CD4-positive, CD25-positive, alpha-beta regulatory T cell (primary cell): ENCODE data around the gene SDHAF3. TPM values are rescaled to one million over a fixed set of nuclear protein-coding genes. Genes with fewer than 3 reads are reported as not detected.
"Not testable (repeated sequence)": the region's sequence is repeated elsewhere in the genome, so short reads cannot be mapped to it uniquely, and the experiment has no call there.

Experiments used
- ATAC-seq, 2 donors: fragments of 150-1000 bp; cut with Tn5 transposase; one replicate each; pipeline ENCODE4 v1.10.0; 2021; ENCODE audit warnings: low read depth in 2 of 2, moderate number of reproducible peaks in 2 of 2, moderate library complexity in 1 of 2
- DNase-seq, 3 donors: peaks; one replicate each; pipeline versions ENCODE4 v3.0.0 to v3.0.0-alpha.2; 2012 to 2022; ENCODE audit warnings: mixed read lengths in 1 of 3
- H3K27ac ChIP-seq: one replicate; pipeline ENCODE4 v1.7.0; 2013; ENCODE audit warnings: mild to moderate bottlenecking, low read length; ENCODE audit not compliant: insufficient read depth, poor library complexity, severe bottlenecking
- H3K27me3 ChIP-seq: one replicate; pipeline ENCODE4 v1.7.0; 2013; ENCODE audit warnings: low read length; ENCODE audit not compliant: control insufficient read depth, insufficient read depth
- H3K36me3 ChIP-seq: one replicate; pipeline ENCODE4 v1.7.0; 2013; ENCODE audit warnings: mild to moderate bottlenecking, low read length, moderate library complexity; ENCODE audit not compliant: control insufficient read depth, insufficient read depth
- H3K4me1 ChIP-seq: 2 replicates; pipeline ENCODE4 v1.7.0; 2013; ENCODE audit warnings: mild to moderate bottlenecking, low read length; ENCODE audit not compliant: insufficient read depth, control insufficient read depth, poor library complexity, severe bottlenecking
- H3K4me3 ChIP-seq: one replicate; pipeline ENCODE4 v1.7.0; 2013; ENCODE audit warnings: low read depth, mild to moderate bottlenecking, low read length, moderate library complexity
- H3K9me3 ChIP-seq, 2 experiments: 1 replicate in 1 of 2; 2 replicates in 1 of 2; pipeline ENCODE4 v1.7.0; 2013; ENCODE audit warnings: low read length in 2 of 2, mild to moderate bottlenecking in 1 of 2, moderate library complexity in 1 of 2; ENCODE audit not compliant: control insufficient read depth in 2 of 2
- H3K27ac Mint-ChIP-seq, 3 donors: one replicate each; pipeline ENCODE4 v1.8.0; 2020 to 2022; ENCODE audit warnings: mild to moderate bottlenecking in 3 of 3, mixed read lengths in 3 of 3, moderate library complexity in 2 of 3
- H3K27me3 Mint-ChIP-seq: one replicate; pipeline ENCODE4 v1.8.0; 2022; ENCODE audit warnings: mild to moderate bottlenecking, mixed read lengths
- H3K36me3 Mint-ChIP-seq: one replicate; pipeline ENCODE4 v1.8.0; 2020; ENCODE audit warnings: mixed read lengths
- H3K4me1 Mint-ChIP-seq, 4 donors: one replicate each; pipeline ENCODE4 v1.8.0; 2020 to 2022; ENCODE audit warnings: mixed read lengths in 4 of 4, mild to moderate bottlenecking in 1 of 4
- H3K4me3 Mint-ChIP-seq, 4 donors: one replicate each; pipeline ENCODE4 v1.8.0; 2020 to 2022; ENCODE audit warnings: mild to moderate bottlenecking in 4 of 4, mixed read lengths in 4 of 4, moderate library complexity in 3 of 4
- H3K9me3 Mint-ChIP-seq, 7 donors: one replicate each; pipeline ENCODE4 v1.8.0; 2020 to 2022; ENCODE audit warnings: mixed read lengths in 7 of 7, mild to moderate bottlenecking in 3 of 7, moderate library complexity in 2 of 7
- polyA plus RNA-seq, 4 donors: library from polyadenylated mRNA; unstranded; fragments of 300-500 nt; fragmentation: Illumina TruSeq; gene quantifications; one replicate each; pipeline ENCODE4 v1.2.3, GENCODE V29; 2021
- total RNA-seq: library from RNA; stranded (reverse); gene quantifications from one replicate; pipeline ENCODE4 v1.2.3, GENCODE V29; 2022

SDHAF3 gene
- total RNA-seq (9.8 TPM), polyA plus RNA-seq (10 to 100 TPM; 33.7 to 50.9 (median 41.1) TPM)

GRCh38 chr7:97117372-97118188, at the start of gene SDHAF3:
Gene SDHAF3 (plus strand): TSS chr7:97117698. CDS start chr7:97117724, 26 bp downstream.
- Mint-ChIP-seq H3K27me3 (peaks cover 9% of the 10 kb centered on the region), H3K36me3 (peaks cover 6% of the 10 kb centered on the region), H3K4me3 (peak within 1 kb of the TSS; percentile 94 to 97 (median 96)), H3K4me1 (peaks cover 30 to 57% (median 37%) of the 10 kb centered on the region in 4 donors), H3K27ac (peak within 1 kb of the TSS; percentile 91 to 97 (median 96)), H3K9me3 (peaks cover 0 to 7% (median 2%) of the 10 kb centered on the region in 7 donors)
- Histone ChIP-seq H3K4me1 (peaks cover 16% of the 10 kb centered on the region), H3K4me3 (peak within 1 kb of the TSS; percentile 98), H3K9me3 (no peaks in the 10 kb centered on the region), H3K27ac (peak within 1 kb of the TSS; percentile 73), H3K36me3 (no peaks in the 10 kb centered on the region), H3K27me3 (no peaks in the 10 kb centered on the region)
- ATAC-seq (peak; percentile 95), DNase-seq (peak; percentile 94 to 99 (median 98))

- H3K4me1 ChIP-seq, ATAC-seq, H3K27ac Mint-ChIP-seq, H3K4me3 ChIP-seq, H3K27me3 ChIP-seq, H3K9me3 ChIP-seq, H3K36me3 ChIP-seq, DNase-seq, H3K36me3 Mint-ChIP-seq, H3K4me1 Mint-ChIP-seq, H3K9me3 Mint-ChIP-seq, H3K4me3 Mint-ChIP-seq, H3K27ac ChIP-seq, H3K27me3 Mint-ChIP-seq: not testable (repeated sequence)
These were observed 45.5 kb upstream of the SDHAF3 start for GRCh38 chr7:97072025-97072424.

- H3K27ac Mint-ChIP-seq = no peak overlapping the region
- H3K4me3 Mint-ChIP-seq = no peak overlapping the region
- Histone ChIP-seq H3K4me3 (no peak overlapping the region), H3K27me3 (no peaks in the 10 kb centered on the region), H3K4me1 (no peaks in the 10 kb centered on the region), H3K27ac (no peak overlapping the region), H3K36me3 (no peaks in the 10 kb centered on the region), H3K9me3 (no peaks in the 10 kb centered on the region)
- DNase-seq (no peak), ATAC-seq (no peak)
- peaks cover 14% of the 10 kb centered on the region for H3K27me3 Mint-ChIP-seq
- H3K36me3 Mint-ChIP-seq = no peaks in the 10 kb centered on the region
- H3K9me3 Mint-ChIP-seq = peaks cover 0 to 3% (median 0%) of the 10 kb centered on the region in 7 donors
- no peaks in the 10 kb centered on the region for H3K4me1 Mint-ChIP-seq
These were observed 41.6 kb upstream of the SDHAF3 start for GRCh38 chr7:97075928-97076327.

GRCh38 chr7:97078023-97078969, 39.2 kb upstream of the SDHAF3 start:
- Mint-ChIP-seq H3K9me3 (peaks cover 0 to 3% (median 0%) of the 10 kb centered on the region in 7 donors), H3K4me3 (no peak overlapping the region), H3K27me3 (peaks cover 27% of the 10 kb centered on the region), H3K27ac (no peak overlapping the region), H3K36me3 (no peaks in the 10 kb centered on the region), H3K4me1 (no peaks in the 10 kb centered on the region)
- Histone ChIP-seq H3K36me3 (no peaks in the 10 kb centered on the region), H3K4me3 (no peak overlapping the region), H3K27ac (no peak overlapping the region), H3K9me3 (no peaks in the 10 kb centered on the region), H3K4me1 (no peaks in the 10 kb centered on the region), H3K27me3 (peaks cover 6% of the 10 kb centered on the region)
- DNase-seq (no peak), ATAC-seq (no peak)

GRCh38 chr7:97079300-97079699, 38.2 kb upstream of the SDHAF3 start:
- H3K27me3 Mint-ChIP-seq = peaks cover 27% of the 10 kb centered on the region
- H3K36me3 Mint-ChIP-seq = no peaks in the 10 kb centered on the region
- no peak for DNase-seq
- Histone ChIP-seq H3K27ac (no peak overlapping the region), H3K4me1 (no peaks in the 10 kb centered on the region), H3K9me3 (no peaks in the 10 kb centered on the region), H3K27me3 (peaks cover 6% of the 10 kb centered on the region), H3K36me3 (no peaks in the 10 kb centered on the region), H3K4me3 (no peak overlapping the region)
- H3K4me3 Mint-ChIP-seq = no peak overlapping the region
- H3K9me3 Mint-ChIP-seq = peaks cover 0 to 3% (median 0%) of the 10 kb centered on the region in 7 donors
- no peaks in the 10 kb centered on the region for H3K4me1 Mint-ChIP-seq
- H3K27ac Mint-ChIP-seq = no peak overlapping the region
- no peak for ATAC-seq

- H3K36me3 Mint-ChIP-seq = no peaks in the 10 kb centered on the region
- H3K4me3 Mint-ChIP-seq = no peak overlapping the region
- H3K9me3 ChIP-seq = no peaks in the 10 kb centered on the region
- DNase-seq (no peak), ATAC-seq (no peak)
- H3K4me3 ChIP-seq = no peak overlapping the region
- no peaks in the 10 kb centered on the region for H3K4me1 ChIP-seq
- peaks cover 28% of the 10 kb centered on the region for H3K27me3 Mint-ChIP-seq
- no peaks in the 10 kb centered on the region for H3K36me3 ChIP-seq
- H3K4me1 Mint-ChIP-seq = no peaks in the 10 kb centered on the region
- H3K27me3 ChIP-seq = peaks cover 6% of the 10 kb centered on the region
- H3K9me3 Mint-ChIP-seq = peaks cover 0 to 3% (median 0%) of the 10 kb centered on the region in 7 donors
- no peak overlapping the region for H3K27ac Mint-ChIP-seq
- no peak overlapping the region for H3K27ac ChIP-seq
These were observed 35.8 kb upstream of the SDHAF3 start for GRCh38 chr7:97081521-97082300.

- Mint-ChIP-seq H3K9me3 (peaks cover 0 to 2% (median 0%) of the 10 kb centered on the region in 7 donors), H3K36me3 (no peaks in the 10 kb centered on the region), H3K4me3 (no peak overlapping the region), H3K4me1 (no peaks in the 10 kb centered on the region), H3K27me3 (peaks cover 25% of the 10 kb centered on the region), H3K27ac (no peak overlapping the region)
- DNase-seq (no peak), ATAC-seq (no peak)
- peaks cover 6% of the 10 kb centered on the region for H3K27me3 ChIP-seq
- H3K4me3 ChIP-seq = no peak overlapping the region
- no peaks in the 10 kb centered on the region for H3K4me1 ChIP-seq
- no peak overlapping the region for H3K27ac ChIP-seq
- no peaks in the 10 kb centered on the region for H3K36me3 ChIP-seq
- H3K9me3 ChIP-seq = no peaks in the 10 kb centered on the region
These were observed 29.1 kb upstream of the SDHAF3 start for GRCh38 chr7:97088364-97088763.
